IPS-15b (cell line): ENCODE measurements around the gene RBM17.

Experiments used
- H3K27me3 ChIP-seq: one replicate; pipeline ENCODE4 v1.6.1; 2013; ENCODE audit warnings: low read length; ENCODE audit not compliant: control insufficient read depth, insufficient read depth
- H3K36me3 ChIP-seq: one replicate; pipeline ENCODE4 v1.6.1; 2013; ENCODE audit warnings: low read length; ENCODE audit not compliant: control insufficient read depth, insufficient read depth
- H3K4me1 ChIP-seq: one replicate; pipeline ENCODE4 v1.6.1; 2013; ENCODE audit warnings: mild to moderate bottlenecking, low read length; ENCODE audit not compliant: control insufficient read depth, insufficient read depth
- H3K4me3 ChIP-seq: one replicate; pipeline ENCODE4 v1.5.1; 2013; ENCODE audit warnings: low read depth, low read length
- H3K9ac ChIP-seq: one replicate; pipeline ENCODE4 v1.6.1; 2013; ENCODE audit warnings: low read depth, mild to moderate bottlenecking, low read length
- H3K9me3 ChIP-seq: one replicate; pipeline ENCODE4 v1.6.1; 2013; ENCODE audit warnings: mild to moderate bottlenecking, low read length; ENCODE audit not compliant: control insufficient read depth, insufficient read depth

The RBM17 gene

DNA sequence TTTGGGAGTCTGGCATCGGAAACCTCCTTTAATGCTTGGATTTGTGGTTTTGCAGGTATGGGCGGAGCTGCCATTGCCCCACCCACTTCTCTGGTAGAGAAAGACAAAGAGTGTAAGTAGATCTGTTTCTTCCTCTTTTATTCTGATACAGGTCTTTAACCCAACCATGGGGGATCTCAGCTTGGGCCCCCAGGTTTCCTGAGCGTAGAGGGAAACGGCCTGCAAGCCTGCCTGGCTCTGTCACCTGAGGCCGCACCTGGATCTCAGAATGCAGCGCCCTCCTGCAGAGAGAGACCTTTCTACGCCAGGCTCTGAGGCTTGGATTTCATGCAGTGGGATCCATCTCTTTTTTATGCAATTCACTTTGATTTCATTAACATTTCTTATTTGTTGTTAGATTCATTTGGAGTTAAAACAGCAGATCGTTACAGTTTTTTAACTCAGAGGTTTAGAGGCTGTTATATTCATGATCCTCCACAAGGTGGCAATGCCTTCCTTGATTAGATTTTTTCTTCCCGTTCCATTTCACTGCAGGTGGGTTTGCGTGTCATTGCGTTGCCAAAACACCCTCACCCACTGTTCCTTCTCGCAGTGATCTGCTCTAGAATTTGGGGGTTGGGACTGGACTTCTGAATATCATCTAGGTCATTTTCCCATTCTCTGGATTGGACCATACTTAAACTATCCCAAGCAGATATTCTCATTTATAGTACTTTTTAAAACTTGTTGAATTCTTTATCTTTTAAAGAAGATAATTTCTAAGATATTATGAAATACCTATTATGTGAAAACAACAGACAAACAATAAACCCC lies 20.0 kb downstream of the RBM17 start:
- no peak overlapping the region for H3K4me3 ChIP-seq
- peaks cover 23% of the 10 kb centered on the region for H3K36me3 ChIP-seq
- no peaks in the 10 kb centered on the region for H3K27me3 ChIP-seq
- no peaks in the 10 kb centered on the region for H3K9me3 ChIP-seq
- H3K4me1 ChIP-seq = peaks cover 33% of the 10 kb centered on the region
- H3K9ac ChIP-seq = no peak overlapping the region

DNA sequence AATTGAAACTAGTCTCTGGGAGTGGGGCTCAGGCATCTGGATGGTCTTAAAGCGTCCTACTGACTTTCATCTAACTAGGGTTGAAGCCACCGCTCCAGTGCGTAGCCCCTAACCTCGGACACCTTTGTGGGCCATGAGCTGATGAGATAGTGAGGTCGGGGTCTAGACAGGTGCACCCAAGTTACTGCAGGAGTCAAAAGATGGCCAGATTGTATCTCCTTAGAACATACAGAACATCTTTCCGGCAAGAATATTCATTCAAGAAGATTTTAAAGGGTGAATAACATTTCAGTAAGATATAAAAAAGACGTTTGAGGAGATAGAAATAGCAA lies 20.6 kb downstream of the RBM17 start:
- H3K4me1 ChIP-seq = peaks cover 27% of the 10 kb centered on the region
- no peak overlapping the region for H3K9ac ChIP-seq
- no peak overlapping the region for H3K4me3 ChIP-seq
- H3K9me3 ChIP-seq = no peaks in the 10 kb centered on the region
- no peaks in the 10 kb centered on the region for H3K27me3 ChIP-seq
- H3K36me3 ChIP-seq = peaks cover 23% of the 10 kb centered on the region

DNA sequence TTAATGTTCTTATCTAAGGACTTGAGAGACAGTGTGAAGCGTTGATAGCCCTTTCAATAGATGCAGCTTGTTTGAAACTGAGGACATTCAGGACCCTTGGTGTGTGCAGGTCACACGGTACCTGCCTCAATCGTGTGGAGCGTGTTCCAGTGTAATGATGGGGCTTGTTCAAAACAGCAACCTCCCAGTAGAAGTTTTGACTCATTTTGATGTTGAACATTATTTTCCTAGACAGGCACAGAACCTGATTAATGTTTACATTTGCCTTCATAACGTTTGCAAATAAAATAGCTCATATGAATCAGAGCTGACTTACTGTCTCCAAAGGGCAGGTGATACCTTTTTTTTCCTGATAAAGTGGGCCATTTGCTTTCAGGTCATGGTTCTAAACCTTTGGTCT lies 21.3 kb downstream of the RBM17 start:
- H3K4me1 ChIP-seq = peaks cover 25% of the 10 kb centered on the region
- H3K4me3 ChIP-seq = no peak overlapping the region
- no peaks in the 10 kb centered on the region for H3K9me3 ChIP-seq
- peaks cover 28% of the 10 kb centered on the region for H3K36me3 ChIP-seq
- H3K27me3 ChIP-seq = no peaks in the 10 kb centered on the region
- H3K9ac ChIP-seq = no peak overlapping the region

DNA sequence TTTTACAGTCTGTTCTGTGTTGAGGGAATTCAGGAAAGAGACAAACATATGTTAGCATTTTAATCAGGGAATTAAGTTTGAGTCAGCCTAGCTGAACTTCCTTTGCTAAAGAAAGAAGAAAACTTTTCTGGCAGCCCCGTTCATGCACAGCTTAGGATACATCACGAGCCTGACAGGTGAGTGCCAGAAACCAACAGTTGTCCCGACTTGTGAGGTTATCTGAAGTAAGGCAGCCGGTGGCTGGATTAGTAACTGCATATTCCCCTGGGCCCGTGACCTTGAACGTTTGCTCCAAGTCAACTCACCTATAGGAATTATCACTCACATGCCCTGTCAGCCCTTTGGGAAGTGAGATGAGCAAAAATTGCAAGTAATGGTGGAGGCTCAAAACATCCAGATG lies 24.1 kb downstream of the RBM17 start:
- H3K4me3 ChIP-seq = no peak overlapping the region
- no peaks in the 10 kb centered on the region for H3K9me3 ChIP-seq
- H3K27me3 ChIP-seq = no peaks in the 10 kb centered on the region
- peaks cover 15% of the 10 kb centered on the region for H3K4me1 ChIP-seq
- H3K9ac ChIP-seq = no peak overlapping the region
- peaks cover 28% of the 10 kb centered on the region for H3K36me3 ChIP-seq

DNA sequence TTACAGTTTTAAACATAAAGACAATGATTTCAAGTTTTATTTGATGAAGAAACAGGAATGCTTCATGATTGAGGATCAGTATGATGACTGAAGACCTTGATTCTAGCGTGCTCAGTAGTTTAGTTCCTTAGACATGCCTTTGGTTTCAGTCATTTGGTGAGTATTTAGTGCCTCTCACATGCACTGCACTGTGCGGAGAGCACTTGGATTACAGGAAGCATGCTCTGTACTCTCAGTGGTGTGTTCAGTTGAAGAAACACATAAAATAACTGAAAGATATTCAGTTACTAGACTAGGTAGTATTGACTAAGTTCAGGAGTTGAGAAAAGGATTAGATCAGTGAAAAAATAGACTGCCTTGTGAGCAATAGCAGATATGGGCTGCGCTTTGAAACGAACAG lies 25.5 kb downstream of the RBM17 start:
- H3K4me1 ChIP-seq = peaks cover 4% of the 10 kb centered on the region
- no peaks in the 10 kb centered on the region for H3K9me3 ChIP-seq
- H3K4me3 ChIP-seq = no peak overlapping the region
- no peak overlapping the region for H3K9ac ChIP-seq
- H3K27me3 ChIP-seq = no peaks in the 10 kb centered on the region
- H3K36me3 ChIP-seq = peaks cover 28% of the 10 kb centered on the region

DNA sequence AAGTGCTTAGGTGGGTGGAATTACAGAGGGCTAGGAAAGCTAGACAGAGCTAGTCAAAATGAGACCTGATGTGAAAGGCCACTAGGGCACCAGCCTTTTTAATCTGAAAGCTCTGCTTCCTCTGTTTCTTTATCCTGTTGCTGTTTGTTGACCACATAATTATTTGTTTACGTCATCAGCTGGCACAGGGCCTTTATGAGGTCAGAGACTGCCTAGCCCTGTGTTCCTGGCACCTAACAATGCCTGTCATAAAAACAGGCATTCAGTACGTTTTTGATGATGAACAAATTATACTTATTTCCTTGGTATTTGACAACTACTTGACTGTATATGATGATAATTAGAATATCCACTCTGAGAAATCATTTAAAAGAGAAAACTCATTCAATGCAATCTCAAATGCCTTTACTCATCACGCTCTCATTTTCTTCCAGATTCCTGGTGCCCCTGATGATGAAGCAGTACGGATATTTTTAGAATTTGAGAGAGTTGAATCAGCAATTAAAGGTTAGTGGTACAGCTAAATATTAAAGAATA lies 26.0 kb downstream of the RBM17 start:
- H3K36me3 ChIP-seq = peaks cover 23% of the 10 kb centered on the region
- H3K4me3 ChIP-seq = no peak overlapping the region
- H3K4me1 ChIP-seq = no peaks in the 10 kb centered on the region
- H3K9me3 ChIP-seq = no peaks in the 10 kb centered on the region
- no peaks in the 10 kb centered on the region for H3K27me3 ChIP-seq
- H3K9ac ChIP-seq = no peak overlapping the region

DNA sequence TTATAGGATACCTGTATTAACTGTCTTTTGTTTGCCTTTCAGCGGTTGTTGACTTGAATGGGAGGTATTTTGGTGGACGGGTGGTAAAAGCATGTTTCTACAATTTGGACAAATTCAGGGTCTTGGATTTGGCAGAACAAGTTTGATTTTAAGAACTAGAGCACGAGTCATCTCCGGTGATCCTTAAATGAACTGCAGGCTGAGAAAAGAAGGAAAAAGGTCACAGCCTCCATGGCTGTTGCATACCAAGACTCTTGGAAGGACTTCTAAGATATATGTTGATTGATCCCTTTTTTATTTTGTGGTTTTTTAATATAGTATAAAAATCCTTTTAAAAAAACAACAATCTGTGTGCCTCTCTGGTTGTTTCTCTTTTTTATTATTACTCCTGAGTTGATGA lies 26.6 kb downstream of the RBM17 start:
- H3K4me3 ChIP-seq = no peak overlapping the region
- no peak overlapping the region for H3K9ac ChIP-seq
- H3K36me3 ChIP-seq = peaks cover 18% of the 10 kb centered on the region

DNA sequence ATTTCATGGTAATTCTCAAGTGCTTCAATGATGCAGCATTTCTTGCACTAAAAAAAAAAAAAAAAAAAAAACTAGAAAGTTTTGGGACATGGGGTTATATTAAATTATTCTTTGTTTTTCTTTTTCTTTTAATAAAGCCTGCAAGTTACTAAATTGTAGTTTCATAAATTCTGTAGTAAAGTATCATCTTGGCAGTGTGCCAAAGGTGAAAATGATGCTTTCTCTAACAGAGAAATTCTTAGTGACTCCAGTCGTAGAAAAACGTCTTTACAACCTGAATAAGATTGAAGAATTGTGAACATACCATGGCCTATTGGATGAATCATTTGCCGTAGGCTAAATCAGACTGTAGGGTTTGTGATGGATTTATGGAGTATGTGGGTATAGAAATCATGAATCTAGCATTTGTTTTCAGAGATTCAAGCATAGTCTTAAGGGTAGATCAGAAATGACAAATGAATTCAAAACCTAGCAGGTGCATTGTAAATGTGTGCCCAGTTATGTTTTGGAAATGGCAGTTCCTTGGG lies 27.1 kb downstream of the RBM17 start:
- H3K36me3 ChIP-seq = peaks cover 14% of the 10 kb centered on the region
- no peak overlapping the region for H3K4me3 ChIP-seq
- H3K9me3 ChIP-seq = no peaks in the 10 kb centered on the region
- H3K27me3 ChIP-seq = no peaks in the 10 kb centered on the region
- no peak overlapping the region for H3K9ac ChIP-seq
- peaks cover 2% of the 10 kb centered on the region for H3K4me1 ChIP-seq

More for the DNA sequence above, 26.6 kb downstream of the RBM17 start:
- H3K9me3 ChIP-seq = no peaks in the 10 kb centered on the region
- no peaks in the 10 kb centered on the region for H3K4me1 ChIP-seq
- no peaks in the 10 kb centered on the region for H3K27me3 ChIP-seq

DNA sequence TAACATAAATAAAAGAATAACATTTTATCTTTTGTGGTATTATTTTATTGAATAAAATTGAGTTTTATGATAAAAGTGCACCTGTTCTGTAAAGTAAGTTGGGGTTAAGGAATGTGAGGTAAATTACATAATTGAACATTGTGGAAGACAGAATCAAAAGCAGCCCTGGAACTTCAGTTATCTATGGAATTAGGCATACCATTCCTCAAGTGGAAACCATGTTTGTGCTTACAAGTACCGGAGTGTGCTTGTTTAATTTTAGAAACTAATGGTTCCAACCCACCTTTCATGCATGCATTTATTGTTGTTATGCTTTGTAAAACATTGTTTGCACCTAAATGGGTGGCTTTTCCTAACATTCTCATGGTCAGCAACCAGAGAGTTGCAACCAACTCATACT lies 28.0 kb downstream of the RBM17 start:
- Histone ChIP-seq H3K4me1 (peaks cover 4% of the 10 kb centered on the region), H3K36me3 (peaks cover 14% of the 10 kb centered on the region), H3K9me3 (no peaks in the 10 kb centered on the region), H3K4me3 (no peak overlapping the region), H3K9ac (no peak overlapping the region), H3K27me3 (no peaks in the 10 kb centered on the region)

DNA sequence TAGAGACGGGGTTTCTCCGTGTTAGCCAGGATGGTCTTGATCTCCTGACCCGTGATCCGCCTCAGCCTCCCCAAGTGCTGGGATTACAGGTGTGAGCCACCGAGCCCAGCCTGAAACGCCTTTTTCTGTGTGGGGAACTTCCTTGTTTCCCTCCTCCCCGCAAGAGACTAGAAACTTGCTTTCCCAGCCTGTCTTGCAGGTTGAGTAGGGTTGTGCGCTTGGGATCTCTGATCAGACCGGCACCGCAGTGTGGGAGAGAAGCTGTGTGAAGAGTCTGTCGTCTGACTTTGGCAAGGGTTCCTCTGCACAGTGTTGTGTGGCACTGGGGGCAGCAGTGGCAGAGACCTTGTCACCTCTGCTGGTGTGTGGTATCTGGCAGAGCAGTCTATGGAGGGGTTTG lies 28.9 kb downstream of the RBM17 start:
- Histone ChIP-seq H3K36me3 (peaks cover 9% of the 10 kb centered on the region), H3K4me1 (peaks cover 4% of the 10 kb centered on the region), H3K27me3 (no peaks in the 10 kb centered on the region), H3K9me3 (no peaks in the 10 kb centered on the region), H3K9ac (no peak overlapping the region), H3K4me3 (no peak overlapping the region)

DNA sequence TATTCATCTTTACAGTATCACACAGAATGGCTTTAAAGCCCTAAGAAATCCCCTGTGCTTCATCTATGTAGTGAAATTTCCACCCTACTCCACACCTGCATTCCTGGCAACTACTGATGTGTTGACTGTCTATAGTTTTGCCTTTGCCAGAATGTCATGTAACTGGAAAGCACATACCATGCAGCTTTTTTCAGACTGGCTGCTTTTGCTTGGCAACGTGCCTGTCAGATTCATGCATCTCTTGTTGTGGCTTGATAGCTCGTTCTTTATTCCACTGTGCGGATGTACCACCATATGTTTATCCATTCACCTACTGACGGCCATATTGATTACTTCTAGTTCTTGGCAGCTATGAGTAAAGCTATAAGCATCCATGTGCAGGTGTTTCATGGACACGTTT lies 30.6 kb downstream of the RBM17 start:
- peaks cover 5% of the 10 kb centered on the region for H3K36me3 ChIP-seq
- H3K9ac ChIP-seq = no peak overlapping the region
- H3K9me3 ChIP-seq = no peaks in the 10 kb centered on the region
- H3K4me1 ChIP-seq = peaks cover 4% of the 10 kb centered on the region
- no peak overlapping the region for H3K4me3 ChIP-seq
- H3K27me3 ChIP-seq = no peaks in the 10 kb centered on the region

DNA sequence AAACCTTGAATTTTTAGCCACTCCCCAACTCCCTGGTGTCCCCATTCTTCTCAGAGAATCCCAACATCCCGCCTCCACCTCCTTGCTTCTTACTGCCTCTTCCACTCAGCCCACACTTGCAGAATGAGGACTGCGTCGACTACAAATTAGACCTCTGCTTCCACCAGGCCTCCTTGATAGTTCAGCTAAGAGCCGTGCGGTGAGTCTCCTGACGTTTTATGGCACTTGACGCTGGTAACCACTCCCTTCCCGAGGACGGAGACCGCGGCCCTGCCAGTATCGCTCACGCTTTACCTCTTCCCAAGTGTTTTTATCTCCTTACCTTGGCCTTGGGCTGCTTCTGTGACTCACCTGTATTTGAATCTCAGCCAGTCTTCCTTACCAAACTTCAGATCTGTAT lies 31.1 kb downstream of the RBM17 start:
- no peak overlapping the region for H3K9ac ChIP-seq
- no peak overlapping the region for H3K4me3 ChIP-seq
- no peaks in the 10 kb centered on the region for H3K9me3 ChIP-seq
- H3K36me3 ChIP-seq = peaks cover 1% of the 10 kb centered on the region
- peaks cover 4% of the 10 kb centered on the region for H3K4me1 ChIP-seq
- H3K27me3 ChIP-seq = no peaks in the 10 kb centered on the region
